Ammon's horn (tissue), 1 donor: ENCODE results near the gene XKR8.
"Not testable (repeated sequence)": the region's sequence is repeated elsewhere in the genome, so short reads cannot be mapped to it uniquely, and the experiment has no call there.

ENCODE experiments used
- DNase-seq: peaks from one replicate; pipeline ENCODE4 v3.0.0-alpha.2; 2016; ENCODE audit warnings: low spot score

Gene XKR8

GRCh38 chr1:27992276-27992675 lies 32.5 kb downstream of the XKR8 start:
- DNase-seq: no peak

- peak; percentile 54 for DNase-seq
Observed at GRCh38 chr1:27993241-27993640, 33.5 kb downstream of the XKR8 start.

GRCh38 chr1:27994060-27994459 lies 34.3 kb downstream of the XKR8 start:
- DNase-seq: peak; percentile 45

- DNase-seq: not testable (repeated sequence)
Observed at GRCh38 chr1:27994526-27994925, 34.8 kb downstream of the XKR8 start.

- no peak for DNase-seq
Observed at GRCh38 chr1:27999055-27999454, 39.3 kb downstream of the XKR8 start.

- DNase-seq: no peak
Observed at GRCh38 chr1:28002600-28002999, 42.8 kb downstream of the XKR8 start.

GRCh38 chr1:28003117-28003516 lies 43.3 kb downstream of the XKR8 start:
- not testable (repeated sequence) for DNase-seq

- DNase-seq: no peak
Observed at GRCh38 chr1:28010969-28011368, 51.2 kb downstream of the XKR8 start.
